ENCODE measurements around the gene PODXL2.

- TF ChIP-seq CTCF (IDR thresholded peaks at IDR 0.05; ENCODE audit: low read depth, low read length), result no peak
- no peak for TF ChIP-seq POLR2A (IDR thresholded peaks at IDR 0.05; ENCODE audit: extremely low read depth, insufficient read length)
- TF ChIP-seq MAX (IDR thresholded peaks at IDR 0.05; ENCODE audit: low read depth, low read length), result no peak
Measured at GRCh38 chr3:127670229-127670559, 41.2 kb downstream of the PODXL2 start.
